Upper lobe of right lung (tissue), 1 donor: ENCODE measurements around the gene RDX. TPM values are rescaled to one million over a fixed set of nuclear protein-coding genes. Genes with fewer than 3 reads are reported as not detected.

Source experiments
- ATAC-seq: fragments of 200-7000 bp; cut with Tn5 transposase; one replicate; pipeline ENCODE4 v1.9.1; 2020; ENCODE audit warnings: mild to moderate bottlenecking, moderate library complexity
- DNase-seq: peaks from one replicate; pipeline ENCODE4 v3.0.0-alpha.2; 2020
- H3K27ac ChIP-seq: fragments of 200-600 bp; one replicate; pipeline ENCODE4 v1.8.0; 2022
- H3K27me3 ChIP-seq: fragments of 200-600 bp; one replicate; pipeline ENCODE4 v1.8.0; 2022; ENCODE audit warnings: mild to moderate bottlenecking
- H3K36me3 ChIP-seq: fragments of 200-600 bp; one replicate; pipeline ENCODE4 v1.8.0; 2022
- H3K4me1 ChIP-seq: fragments of 200-600 bp; one replicate; pipeline ENCODE4 v1.8.0; 2022
- H3K4me3 ChIP-seq: fragments of 200-600 bp; one replicate; pipeline ENCODE4 v1.8.0; 2022; ENCODE audit warnings: mild to moderate bottlenecking
- H3K9me3 ChIP-seq: fragments of 200-600 bp; one replicate; pipeline ENCODE4 v1.8.0; 2022
- CTCF ChIP-seq: fragments of 200-600 bp; IDR thresholded peaks from one replicate; pipeline ENCODE4 v1.8.0; 2022; ENCODE audit warnings: antibody characterized with exemption
- intact Hi-C: fragments of 100-400 bp; cut with DNase I; formaldehyde crosslinking; loops from one replicate; pipeline ENCODE4 v1.11.0; 2022
- total RNA-seq: library from RNA; stranded (reverse); fragmentation: NEBNext Ultra II Directional; extraction: Animal tissue kit (Norgen Biotek cat#: 25700); gene quantifications from one replicate; pipeline ENCODE4 v1.2.1, GENCODE V29; 2021
- donor health status: DM: no; HTN: yes; CAD: no; lungs with severe emphysema.

The RDX gene
- total RNA-seq, 1 donor from 2014 or later: 146 TPM

GRCh38 chr11:110297726-110298300, 1.4 kb upstream of the RDX start:
- H3K4me1 ChIP-seq: peaks cover 25% of the 10 kb centered on the region
- peak overlapping the region; percentile 93 for H3K27ac ChIP-seq
- TF ChIP-seq CTCF: no peak
- no peak for DNase-seq
- no peaks in the 10 kb centered on the region for H3K27me3 ChIP-seq
- ATAC-seq: no peak
- H3K36me3 ChIP-seq: no peaks in the 10 kb centered on the region
- intact Hi-C loops: no loop called here
- H3K4me3 ChIP-seq: no peak overlapping the region
- H3K9me3 ChIP-seq: no peaks in the 10 kb centered on the region

DNA sequence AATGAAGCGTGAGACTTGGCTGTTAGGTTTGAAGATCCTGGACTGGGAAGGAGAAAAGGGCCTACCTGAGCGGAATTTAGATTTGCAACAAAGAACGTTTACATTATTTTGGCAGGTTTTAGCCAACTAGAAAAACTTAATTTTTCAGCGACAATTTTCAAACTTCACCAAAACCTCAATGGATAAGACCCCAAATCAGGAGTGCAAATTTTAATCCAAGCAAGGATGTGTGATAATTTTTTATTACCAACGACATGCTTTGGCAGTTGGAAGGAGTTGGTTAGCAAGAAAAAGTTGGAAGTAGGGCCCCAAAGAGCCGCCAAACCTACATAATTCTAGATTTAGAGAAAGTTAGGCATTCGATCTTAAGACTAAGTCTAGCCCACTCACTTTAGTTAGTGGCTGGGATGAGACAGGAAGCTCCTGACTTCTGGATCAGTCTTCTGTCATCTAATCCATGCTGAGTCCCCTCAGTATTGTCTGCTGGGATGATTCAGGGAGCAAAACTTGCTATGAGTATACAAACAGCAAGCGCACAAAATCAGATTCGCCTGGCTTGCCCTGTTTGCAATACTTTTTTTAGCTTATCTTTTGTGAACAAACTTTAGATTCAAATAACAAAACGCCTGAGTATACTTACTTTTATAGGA, 787 bp upstream of the RDX start:
- DNase-seq: no peak
- Histone ChIP-seq H3K9me3 (no peaks in the 10 kb centered on the region), H3K36me3 (no peaks in the 10 kb centered on the region), H3K4me3 (peak overlapping the region; percentile 93), H3K27me3 (no peaks in the 10 kb centered on the region), H3K4me1 (peaks cover 25% of the 10 kb centered on the region), H3K27ac (peak overlapping the region; percentile 93)
- TF ChIP-seq CTCF: no peak
- ATAC-seq: no peak
- intact Hi-C loops: no loop called here

DNA sequence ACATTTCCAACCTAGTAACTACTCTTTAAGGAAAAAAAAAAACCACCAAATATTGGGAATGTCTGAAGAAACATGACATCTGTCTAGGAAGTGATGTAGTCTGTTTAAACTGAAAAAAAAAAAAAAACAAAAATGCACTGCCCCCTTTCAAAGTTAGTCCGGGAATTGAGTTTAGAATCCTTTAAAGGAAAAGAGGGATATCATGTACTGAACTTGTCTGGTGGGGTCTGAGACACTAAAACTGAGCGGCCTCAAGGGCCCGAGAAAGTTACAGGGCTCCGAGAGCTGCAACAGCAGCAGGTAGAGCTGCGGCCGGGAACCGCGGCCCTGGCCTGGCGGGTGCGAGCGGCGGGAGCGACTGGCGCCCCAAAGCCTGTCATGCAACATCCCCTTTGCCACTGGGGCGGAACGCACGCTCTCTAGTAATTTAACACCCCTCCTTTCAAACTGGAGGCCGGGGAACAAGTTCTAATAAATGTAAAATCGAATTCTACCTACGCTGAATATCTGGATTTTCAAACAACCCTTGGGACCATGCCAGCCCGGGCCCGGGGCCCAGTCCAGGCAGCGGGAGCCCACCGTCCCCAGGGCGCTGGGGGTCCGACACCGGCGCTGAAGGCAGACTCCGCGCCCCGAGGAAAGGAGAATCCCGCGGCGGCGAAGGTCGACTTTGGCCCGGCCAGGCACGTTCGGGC, 736 bp downstream of the RDX start:
- DNase-seq (peak; percentile 83), ATAC-seq (peak; percentile 66)
- H3K4me1 ChIP-seq: peaks cover 25% of the 10 kb centered on the region

GRCh38 chr11:110295086-110295485, 1.3 kb downstream of the RDX start:
- Histone ChIP-seq H3K4me3 (peak overlapping the region; percentile 93), H3K27me3 (no peaks in the 10 kb centered on the region), H3K27ac (peak overlapping the region; percentile 93), H3K9me3 (no peaks in the 10 kb centered on the region), H3K36me3 (no peaks in the 10 kb centered on the region), H3K4me1 (peaks cover 30% of the 10 kb centered on the region)
- no peak for ATAC-seq
- no peak for TF ChIP-seq CTCF
- intact Hi-C loops: no loop called here
- DNase-seq: no peak

More for the DNA sequence above, 736 bp downstream of the RDX start:
- Histone ChIP-seq H3K36me3 (no peaks in the 10 kb centered on the region), H3K9me3 (no peaks in the 10 kb centered on the region), H3K4me3 (peak overlapping the region; percentile 93), H3K27me3 (no peaks in the 10 kb centered on the region), H3K27ac (peak overlapping the region; percentile 93)
- TF ChIP-seq CTCF: peak; percentile 3
- intact Hi-C loops: no loop called here

DNA sequence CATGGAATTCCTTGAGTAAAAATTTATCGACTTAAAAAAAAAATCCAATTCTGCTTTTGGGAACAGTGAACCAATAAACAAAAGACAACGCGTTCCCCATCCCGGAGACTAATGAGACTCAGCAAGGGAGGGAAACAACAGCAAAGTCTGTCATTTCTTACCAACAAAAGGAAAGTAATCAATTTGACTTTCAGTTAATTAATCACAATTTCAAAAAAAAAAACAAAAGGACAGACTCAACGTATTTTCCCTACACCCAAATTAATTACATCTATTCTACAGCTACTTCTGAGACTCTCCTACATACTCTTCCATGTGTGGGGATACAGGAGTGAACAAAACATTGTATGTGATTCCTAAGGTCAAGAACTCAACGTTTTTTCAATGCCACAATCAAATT, 1.9 kb downstream of the RDX start:
- DNase-seq: no peak
- no peaks in the 10 kb centered on the region for H3K36me3 ChIP-seq
- no peak overlapping the region for H3K27ac ChIP-seq
- no peak for TF ChIP-seq CTCF
- H3K4me3 ChIP-seq: peak overlapping the region; percentile 93
- no peak for ATAC-seq
- intact Hi-C loops: no loop called here
- H3K9me3 ChIP-seq: no peaks in the 10 kb centered on the region
- H3K4me1 ChIP-seq: peaks cover 33% of the 10 kb centered on the region
- H3K27me3 ChIP-seq: no peaks in the 10 kb centered on the region
